ENCODE data around the gene IL5RA.

GRCh38 chr3:3066910-3067309, 43.3 kb downstream of the IL5RA start:
- TF ChIP-seq CTCF (IDR thresholded peaks at IDR 0.05; ENCODE audit: borderline replicate concordance, extremely low read depth, low read length, poor library complexity, severe bottlenecking) (no peak), EZH2 (IDR thresholded peaks at IDR 0.05; ENCODE audit: borderline replicate concordance, low read depth, low read length, severe bottlenecking) (no peak)

All from DND-41 (cell line).